ENCODE data around the gene GNA14.

GRCh38 chr9:77417566-77417965, 230.6 kb downstream of the GNA14 start:
- TF ChIP-seq, protein P1, sequence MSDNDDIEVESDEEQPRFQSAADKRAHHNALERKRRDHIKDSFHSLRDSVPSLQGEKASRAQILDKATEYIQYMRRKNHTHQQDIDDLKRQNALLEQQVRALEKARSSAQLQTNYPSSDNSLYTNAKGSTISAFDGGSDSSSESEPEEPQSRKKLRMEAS (IDR thresholded peaks at IDR 0.05) = no peak
- TF ChIP-seq SP1 (IDR thresholded peaks at IDR 0.05; ENCODE audit: low read depth) (no peak), YY1 (IDR thresholded peaks at IDR 0.05; ENCODE audit: extremely low read depth, insufficient replicate concordance, low read depth, low read length) (no peak), ZNF274 (IDR thresholded peaks at IDR 0.05; ENCODE audit: low read depth, low read length) (no peak), POLR2AphosphoS5 (IDR thresholded peaks at IDR 0.05; ENCODE audit: low read depth, low read length) (no peak), POLR2A (IDR thresholded peaks at IDR 0.05; ENCODE audit: borderline replicate concordance, extremely low read depth, insufficient read depth, insufficient read length) (no peak), JUND (IDR thresholded peaks at IDR 0.05) (no peak)
- TF ChIP-seq, protein P2, sequence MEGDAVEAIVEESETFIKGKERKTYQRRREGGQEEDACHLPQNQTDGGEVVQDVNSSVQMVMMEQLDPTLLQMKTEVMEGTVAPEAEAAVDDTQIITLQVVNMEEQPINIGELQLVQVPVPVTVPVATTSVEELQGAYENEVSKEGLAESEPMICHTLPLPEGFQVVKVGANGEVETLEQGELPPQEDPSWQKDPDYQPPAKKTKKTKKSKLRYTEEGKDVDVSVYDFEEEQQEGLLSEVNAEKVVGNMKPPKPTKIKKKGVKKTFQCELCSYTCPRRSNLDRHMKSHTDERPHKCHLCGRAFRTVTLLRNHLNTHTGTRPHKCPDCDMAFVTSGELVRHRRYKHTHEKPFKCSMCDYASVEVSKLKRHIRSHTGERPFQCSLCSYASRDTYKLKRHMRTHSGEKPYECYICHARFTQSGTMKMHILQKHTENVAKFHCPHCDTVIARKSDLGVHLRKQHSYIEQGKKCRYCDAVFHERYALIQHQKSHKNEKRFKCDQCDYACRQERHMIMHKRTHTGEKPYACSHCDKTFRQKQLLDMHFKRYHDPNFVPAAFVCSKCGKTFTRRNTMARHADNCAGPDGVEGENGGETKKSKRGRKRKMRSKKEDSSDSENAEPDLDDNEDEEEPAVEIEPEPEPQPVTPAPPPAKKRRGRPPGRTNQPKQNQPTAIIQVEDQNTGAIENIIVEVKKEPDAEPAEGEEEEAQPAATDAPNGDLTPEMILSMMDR (IDR thresholded peaks at IDR 0.05 in 2 of 3, conservative IDR thresholded peaks at IDR 0.05 in 1 of 3; ENCODE audit: borderline replicate concordance in 1 of 3, insufficient read depth in 1 of 3, low read depth in 2 of 3, low read length in 2 of 3) = no peak
- TF ChIP-seq, protein P3, sequence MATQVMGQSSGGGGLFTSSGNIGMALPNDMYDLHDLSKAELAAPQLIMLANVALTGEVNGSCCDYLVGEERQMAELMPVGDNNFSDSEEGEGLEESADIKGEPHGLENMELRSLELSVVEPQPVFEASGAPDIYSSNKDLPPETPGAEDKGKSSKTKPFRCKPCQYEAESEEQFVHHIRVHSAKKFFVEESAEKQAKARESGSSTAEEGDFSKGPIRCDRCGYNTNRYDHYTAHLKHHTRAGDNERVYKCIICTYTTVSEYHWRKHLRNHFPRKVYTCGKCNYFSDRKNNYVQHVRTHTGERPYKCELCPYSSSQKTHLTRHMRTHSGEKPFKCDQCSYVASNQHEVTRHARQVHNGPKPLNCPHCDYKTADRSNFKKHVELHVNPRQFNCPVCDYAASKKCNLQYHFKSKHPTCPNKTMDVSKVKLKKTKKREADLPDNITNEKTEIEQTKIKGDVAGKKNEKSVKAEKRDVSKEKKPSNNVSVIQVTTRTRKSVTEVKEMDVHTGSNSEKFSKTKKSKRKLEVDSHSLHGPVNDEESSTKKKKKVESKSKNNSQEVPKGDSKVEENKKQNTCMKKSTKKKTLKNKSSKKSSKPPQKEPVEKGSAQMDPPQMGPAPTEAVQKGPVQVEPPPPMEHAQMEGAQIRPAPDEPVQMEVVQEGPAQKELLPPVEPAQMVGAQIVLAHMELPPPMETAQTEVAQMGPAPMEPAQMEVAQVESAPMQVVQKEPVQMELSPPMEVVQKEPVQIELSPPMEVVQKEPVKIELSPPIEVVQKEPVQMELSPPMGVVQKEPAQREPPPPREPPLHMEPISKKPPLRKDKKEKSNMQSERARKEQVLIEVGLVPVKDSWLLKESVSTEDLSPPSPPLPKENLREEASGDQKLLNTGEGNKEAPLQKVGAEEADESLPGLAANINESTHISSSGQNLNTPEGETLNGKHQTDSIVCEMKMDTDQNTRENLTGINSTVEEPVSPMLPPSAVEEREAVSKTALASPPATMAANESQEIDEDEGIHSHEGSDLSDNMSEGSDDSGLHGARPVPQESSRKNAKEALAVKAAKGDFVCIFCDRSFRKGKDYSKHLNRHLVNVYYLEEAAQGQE (IDR thresholded peaks at IDR 0.05; ENCODE audit: low read depth) = no peak
